Activated T-helper 9 cell treated with anti-CD3 and anti-CD28 coated beads, Interleukin-2, amount 50 U/mL, for 16 hours (primary cell): Measurements from ENCODE around the gene FAM170B.

Source experiments
- DNase-seq: peaks from one replicate; pipeline ENCODE4 v3.0.0-alpha.2; 2020; ENCODE audit warnings: low read depth

Gene FAM170B

GRCh38 chr10:49133706-49134248, at the start of gene FAM170B:
FAM170B (minus strand) TSS chr10:49134021; CDS start chr10:49133918, 103 bp downstream.
- no peak for DNase-seq

GRCh38 chr10:49182776-49183175, 49.0 kb upstream of the FAM170B start:
- no peak for DNase-seq

- DNase-seq, result no peak
Observed at GRCh38 chr10:49180444-49180860, 46.6 kb upstream of the FAM170B start.

GRCh38 chr10:49179699-49180443, 46.0 kb upstream of the FAM170B start:
- no peak for DNase-seq

GRCh38 chr10:49178489-49179471, 45.0 kb upstream of the FAM170B start:
- DNase-seq, result no peak

GRCh38 chr10:49177391-49178355, 43.9 kb upstream of the FAM170B start:
- peak; percentile 58 for DNase-seq

DNA sequence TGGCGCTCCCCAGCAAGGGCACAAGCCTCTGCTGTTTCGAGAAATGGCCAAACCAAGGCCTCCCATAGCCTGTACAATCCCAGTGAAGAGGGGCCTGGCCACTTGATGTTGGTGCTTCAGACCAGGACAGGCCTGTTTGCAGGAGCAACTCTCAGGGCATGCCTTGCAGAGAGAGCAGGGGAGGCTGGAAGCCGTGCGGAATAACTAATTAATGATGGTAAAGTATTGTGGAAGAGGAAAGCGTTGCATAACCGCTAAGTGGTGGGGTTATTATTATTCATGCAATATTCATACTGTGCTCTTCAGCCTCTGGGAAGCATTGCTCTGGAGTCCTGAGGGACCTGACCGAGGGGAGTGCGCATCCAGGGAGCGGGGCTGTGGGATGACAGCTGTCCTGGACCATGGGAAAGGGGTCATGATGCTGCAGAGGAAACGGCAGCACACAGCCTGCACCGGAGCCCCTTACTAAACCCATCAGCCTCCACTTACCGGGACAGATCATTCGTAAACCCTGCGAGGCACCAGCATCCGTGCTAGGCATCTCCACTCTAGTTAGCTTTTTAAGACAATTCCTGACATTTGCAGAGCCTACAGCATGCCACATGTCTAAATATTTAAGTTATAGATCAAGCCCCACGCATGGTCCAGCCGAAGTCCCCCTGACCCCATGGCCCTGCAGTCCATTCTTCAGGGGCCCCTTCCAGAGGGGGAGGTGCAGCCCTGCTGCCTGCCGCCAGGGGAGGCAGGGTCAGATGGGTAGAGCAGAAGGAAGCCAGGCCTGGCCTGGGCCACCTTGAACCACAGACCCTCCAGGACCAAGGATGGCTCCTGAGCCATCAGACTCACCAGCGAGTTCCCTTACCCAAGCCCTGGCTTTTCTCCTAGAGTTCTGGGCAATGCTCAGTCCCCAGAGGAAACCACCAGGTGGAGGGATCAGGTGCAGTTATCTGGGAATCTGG, 42.8 kb upstream of the FAM170B start:
- DNase-seq, result no peak

- DNase-seq, result no peak
Observed at GRCh38 chr10:49175587-49176309, 41.9 kb upstream of the FAM170B start.

DNA sequence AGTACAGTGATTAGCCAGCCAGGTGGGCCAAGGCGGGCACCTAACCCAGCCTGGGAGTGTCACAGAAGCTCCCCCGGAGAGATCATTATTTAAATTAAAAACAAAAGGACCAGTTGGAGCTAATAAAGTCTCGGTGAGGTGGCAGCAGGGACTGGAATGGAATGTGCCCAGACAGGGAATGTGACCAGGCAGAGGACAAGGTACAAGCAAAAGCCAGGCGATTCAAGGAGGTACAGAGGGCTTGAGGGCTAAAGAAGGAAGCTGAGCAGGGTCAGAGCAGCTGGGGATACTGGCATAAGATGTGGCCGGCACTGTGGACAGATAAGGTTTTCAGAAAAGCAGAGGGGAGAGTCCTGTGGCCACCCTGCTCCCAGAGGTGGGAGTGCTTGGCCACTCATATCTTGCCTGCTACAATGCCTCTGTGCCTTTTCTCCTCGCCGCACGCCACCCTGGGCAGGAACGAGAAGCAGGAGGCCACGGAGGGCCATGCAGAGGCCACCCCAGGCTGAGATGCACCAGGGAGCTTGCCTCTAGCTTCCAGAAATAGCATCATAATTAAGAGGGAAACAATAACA, 41.2 kb upstream of the FAM170B start:
- DNase-seq, result no peak

DNA sequence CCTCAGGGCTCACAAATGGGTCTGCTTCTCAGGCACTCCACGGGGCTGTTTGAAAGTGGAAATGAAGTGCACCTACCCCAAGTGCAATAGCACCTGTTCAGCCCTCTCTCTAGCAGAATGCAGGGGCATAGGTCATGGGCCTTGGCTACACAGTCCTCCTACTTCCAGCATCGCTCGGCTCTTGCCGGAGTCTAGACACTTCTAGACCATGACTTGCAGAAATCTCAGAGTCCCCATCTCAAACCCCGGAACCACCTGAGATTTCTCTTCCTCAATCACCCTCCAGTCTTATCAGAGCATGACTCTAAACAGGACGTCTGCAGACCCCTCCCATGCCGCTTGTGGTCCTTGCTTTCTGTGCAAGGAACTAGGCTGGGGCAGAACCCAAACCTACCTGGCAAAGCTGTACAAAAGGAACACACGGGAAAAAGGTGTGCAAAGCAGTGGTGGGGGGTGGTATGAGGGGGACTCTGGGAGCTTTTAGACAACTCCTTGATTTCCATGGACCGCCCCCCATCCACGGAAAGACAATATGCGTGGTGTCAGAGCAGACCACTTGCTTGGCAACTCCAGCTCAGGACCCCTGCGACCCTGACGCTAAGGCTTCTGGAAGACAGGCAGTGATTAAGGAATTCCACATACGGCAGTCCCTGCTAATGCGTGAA, 40.6 kb upstream of the FAM170B start:
- no peak for DNase-seq

- no peak for DNase-seq
Observed at GRCh38 chr10:49173853-49174252, 40.0 kb upstream of the FAM170B start.

GRCh38 chr10:49173201-49173772, 39.5 kb upstream of the FAM170B start:
- DNase-seq, result no peak

DNA sequence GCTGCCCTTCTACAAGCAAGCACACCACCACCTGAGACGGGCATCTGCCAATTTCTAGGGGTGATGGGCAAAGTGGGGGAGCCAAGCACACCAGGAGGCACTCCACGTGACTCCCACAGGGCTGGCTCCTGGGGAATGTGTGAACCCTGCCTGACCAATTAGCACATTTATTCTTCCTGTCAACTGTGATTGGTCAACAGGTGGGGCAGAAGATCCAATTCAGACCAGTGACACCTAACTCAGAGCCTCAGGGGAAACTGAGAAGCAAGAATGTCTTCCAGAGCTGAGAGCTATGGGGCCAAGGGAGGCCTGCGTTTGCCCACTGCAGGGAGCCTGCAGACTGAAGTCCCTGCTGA, 38.9 kb upstream of the FAM170B start:
- no peak for DNase-seq

DNA sequence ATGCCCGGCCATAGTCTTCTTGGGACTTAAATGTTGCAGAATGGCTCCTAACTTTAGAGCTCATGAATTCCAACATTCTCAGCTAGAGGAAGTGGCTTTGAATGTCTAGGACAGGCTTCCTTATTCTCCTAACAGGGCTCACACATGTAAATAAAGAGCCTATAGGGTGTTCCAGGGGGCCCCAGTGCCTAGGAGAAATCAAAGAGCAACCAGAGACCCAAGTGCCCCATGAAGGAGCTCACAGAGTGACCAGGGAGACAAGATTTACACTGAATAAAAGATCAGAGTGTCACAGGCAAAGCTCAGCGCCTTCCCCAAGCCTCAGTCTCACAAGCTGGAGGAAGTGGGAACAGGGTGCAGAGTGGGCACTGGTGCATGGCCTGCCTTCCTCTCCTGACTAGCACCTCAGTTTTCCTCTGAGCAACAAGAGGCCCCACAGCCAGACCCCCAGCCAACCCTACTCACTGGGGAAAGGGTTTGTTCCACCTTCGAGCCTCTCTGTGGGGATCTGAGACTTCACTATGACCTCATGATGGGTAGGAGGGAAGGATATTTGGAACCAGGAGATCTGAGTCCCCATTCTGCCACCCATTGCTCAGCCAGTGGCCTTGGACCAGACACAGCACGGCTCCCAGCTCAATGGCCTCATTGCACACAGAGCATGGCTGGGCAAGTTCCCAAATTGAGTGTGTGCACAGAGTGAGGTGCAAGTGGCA, 38.4 kb upstream of the FAM170B start:
- no peak for DNase-seq

DNA sequence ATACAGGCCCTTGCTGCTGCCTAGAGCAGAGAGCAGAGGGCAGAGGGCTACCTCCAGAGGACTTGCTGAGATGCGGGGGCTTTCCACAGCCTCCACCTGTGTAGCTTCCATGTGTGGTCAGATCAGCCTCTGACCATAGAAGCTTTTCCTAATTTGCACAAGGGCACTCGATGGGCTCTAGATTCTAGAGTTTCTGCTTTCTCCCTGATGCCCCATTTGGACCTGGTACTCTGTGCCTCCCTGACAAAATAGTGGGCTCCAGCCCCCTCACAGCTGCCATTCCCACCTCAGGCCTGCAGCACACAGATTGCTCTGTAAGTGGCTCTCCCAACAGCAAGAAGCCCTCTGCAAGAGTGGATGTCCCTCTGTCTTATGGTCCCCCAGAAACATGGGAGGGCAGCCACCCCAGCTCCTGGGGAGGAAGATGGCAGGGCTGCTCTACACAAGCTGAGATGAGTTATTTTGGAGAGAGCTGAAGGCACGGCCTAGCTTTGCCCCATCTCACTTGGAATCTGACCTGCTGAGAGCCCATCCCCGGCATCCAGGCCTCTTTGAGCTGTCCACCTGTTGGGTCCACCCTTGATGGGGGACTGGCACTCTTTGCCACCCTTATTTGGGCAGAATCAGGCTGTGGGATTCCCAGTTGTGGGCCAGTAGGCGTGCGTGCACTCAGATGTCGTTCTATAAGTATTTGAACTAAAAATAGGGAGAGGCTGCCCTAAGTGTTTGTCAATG, 37.7 kb upstream of the FAM170B start:
- no peak for DNase-seq

GRCh38 chr10:49170632-49171325, 37.0 kb upstream of the FAM170B start:
- DNase-seq, result no peak
